ENCODE results near the gene CIDEB. TPM values are rescaled to one million over a fixed set of nuclear protein-coding genes. Genes with fewer than 3 reads are reported as not detected.
A peak's percentile ranks its signal among the peaks of the same experiment; 100 is the strongest.

The CIDEB gene
- total and polyA plus RNA-seq, 9 of the 15 experiments (the other 6 are each of a cell fraction or from before 2014, with no cell fraction given): 0.03 to 0.35 (median 0.09) TPM; not detected in 3

DNA sequence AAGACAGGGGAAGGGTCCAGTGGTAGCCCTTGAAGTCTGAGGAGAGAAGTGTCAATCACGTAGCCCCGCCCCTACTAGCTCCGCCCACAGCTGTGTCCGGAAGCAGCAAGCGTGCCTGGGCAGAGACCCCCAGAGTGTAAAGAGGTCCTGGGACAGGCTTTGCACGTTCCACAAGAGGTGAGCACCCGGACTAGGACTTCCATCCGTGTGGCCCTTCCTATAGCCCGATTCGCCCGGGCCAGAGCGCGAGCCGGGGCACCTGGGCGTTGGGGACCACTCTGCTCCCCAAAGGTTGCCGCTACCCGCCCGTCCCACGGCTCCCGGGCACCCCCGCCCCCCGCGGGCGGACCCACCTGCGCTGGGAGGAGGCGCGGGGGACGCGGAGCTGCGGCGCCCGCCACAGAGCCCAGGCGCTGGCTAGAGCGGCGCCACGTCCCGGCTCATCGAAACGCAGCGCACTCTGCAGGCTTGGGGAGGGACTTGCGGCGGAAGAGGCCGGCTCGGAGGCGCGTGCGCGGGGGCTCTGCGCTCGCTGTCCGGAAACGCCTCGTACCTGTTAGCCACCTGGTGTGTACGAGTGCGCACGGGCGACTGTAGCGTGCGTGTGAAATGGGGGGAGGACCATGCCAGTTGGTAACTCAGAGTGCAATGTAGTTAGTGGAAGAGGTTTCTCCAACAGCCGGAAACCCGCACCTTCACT lies 36.5 kb downstream of the CIDEB start, which contains the start of gene RABGGTA (continued):
- TF ChIP-seq, protein P1, sequence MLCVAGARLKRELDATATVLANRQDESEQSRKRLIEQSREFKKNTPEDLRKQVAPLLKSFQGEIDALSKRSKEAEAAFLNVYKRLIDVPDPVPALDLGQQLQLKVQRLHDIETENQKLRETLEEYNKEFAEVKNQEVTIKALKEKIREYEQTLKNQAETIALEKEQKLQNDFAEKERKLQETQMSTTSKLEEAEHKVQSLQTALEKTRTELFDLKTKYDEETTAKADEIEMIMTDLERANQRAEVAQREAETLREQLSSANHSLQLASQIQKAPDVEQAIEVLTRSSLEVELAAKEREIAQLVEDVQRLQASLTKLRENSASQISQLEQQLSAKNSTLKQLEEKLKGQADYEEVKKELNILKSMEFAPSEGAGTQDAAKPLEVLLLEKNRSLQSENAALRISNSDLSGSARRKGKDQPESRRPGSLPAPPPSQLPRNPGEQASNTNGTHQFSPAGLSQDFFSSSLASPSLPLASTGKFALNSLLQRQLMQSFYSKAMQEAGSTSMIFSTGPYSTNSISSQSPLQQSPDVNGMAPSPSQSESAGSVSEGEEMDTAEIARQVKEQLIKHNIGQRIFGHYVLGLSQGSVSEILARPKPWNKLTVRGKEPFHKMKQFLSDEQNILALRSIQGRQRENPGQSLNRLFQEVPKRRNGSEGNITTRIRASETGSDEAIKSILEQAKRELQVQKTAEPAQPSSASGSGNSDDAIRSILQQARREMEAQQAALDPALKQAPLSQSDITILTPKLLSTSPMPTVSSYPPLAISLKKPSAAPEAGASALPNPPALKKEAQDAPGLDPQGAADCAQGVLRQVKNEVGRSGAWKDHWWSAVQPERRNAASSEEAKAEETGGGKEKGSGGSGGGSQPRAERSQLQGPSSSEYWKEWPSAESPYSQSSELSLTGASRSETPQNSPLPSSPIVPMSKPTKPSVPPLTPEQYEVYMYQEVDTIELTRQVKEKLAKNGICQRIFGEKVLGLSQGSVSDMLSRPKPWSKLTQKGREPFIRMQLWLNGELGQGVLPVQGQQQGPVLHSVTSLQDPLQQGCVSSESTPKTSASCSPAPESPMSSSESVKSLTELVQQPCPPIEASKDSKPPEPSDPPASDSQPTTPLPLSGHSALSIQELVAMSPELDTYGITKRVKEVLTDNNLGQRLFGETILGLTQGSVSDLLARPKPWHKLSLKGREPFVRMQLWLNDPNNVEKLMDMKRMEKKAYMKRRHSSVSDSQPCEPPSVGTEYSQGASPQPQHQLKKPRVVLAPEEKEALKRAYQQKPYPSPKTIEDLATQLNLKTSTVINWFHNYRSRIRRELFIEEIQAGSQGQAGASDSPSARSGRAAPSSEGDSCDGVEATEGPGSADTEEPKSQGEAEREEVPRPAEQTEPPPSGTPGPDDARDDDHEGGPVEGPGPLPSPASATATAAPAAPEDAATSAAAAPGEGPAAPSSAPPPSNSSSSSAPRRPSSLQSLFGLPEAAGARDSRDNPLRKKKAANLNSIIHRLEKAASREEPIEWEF (CRISPR knock-in tag; IDR thresholded peaks at IDR 0.05): no peak
- no peak for TF ChIP-seq GATA2 (CRISPR knock-in tag; IDR thresholded peaks at IDR 0.05)
- TF ChIP-seq DMBX1 (CRISPR knock-in tag; IDR thresholded peaks at IDR 0.05; ENCODE audit: borderline replicate concordance): no peak
- TF ChIP-seq GABPB1 (CRISPR knock-in tag; IDR thresholded peaks at IDR 0.05): peak; percentile 81
- TF ChIP-seq KLF13 (tag; IDR thresholded peaks at IDR 0.05; ENCODE audit: borderline replicate concordance, low read depth): 0 out of 2 replicates have a peak, but pooled peaks have one; percentile 54
- peak; percentile 46; the same call in 1 of the 2 replicates for TF ChIP-seq MXI1 (IDR thresholded peaks at IDR 0.05; ENCODE audit: low read depth, low read length)
- no peak for TF ChIP-seq FOXA3 (CRISPR knock-in tag; conservative IDR thresholded peaks at IDR 0.05 in 1 of 2, IDR thresholded peaks at IDR 0.05 in 1 of 2)
- TF ChIP-seq, protein P2, sequence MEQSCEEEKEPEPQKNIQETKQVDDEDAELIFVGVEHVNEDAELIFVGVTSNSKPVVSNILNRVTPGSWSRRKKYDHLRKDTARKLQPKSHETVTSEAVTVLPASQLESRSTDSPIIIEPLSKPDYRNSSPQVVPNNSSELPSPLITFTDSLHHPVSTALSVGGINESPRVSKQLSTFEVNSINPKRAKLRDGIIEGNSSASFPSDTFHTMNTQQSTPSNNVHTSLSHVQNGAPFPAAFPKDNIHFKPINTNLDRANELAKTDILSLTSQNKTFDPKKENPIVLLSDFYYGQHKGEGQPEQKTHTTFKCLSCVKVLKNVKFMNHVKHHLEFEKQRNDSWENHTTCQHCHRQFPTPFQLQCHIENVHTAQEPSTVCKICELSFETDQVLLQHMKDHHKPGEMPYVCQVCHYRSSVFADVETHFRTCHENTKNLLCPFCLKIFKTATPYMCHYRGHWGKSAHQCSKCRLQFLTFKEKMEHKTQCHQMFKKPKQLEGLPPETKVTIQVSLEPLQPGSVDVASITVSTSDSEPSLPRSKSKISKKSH (CRISPR knock-in tag; IDR thresholded peaks at IDR 0.05): no peak
- no peak for TF ChIP-seq NEUROD1 (IDR thresholded peaks at IDR 0.05; ENCODE audit: borderline replicate concordance, low read depth, low read length, partially characterized antibody)
- TF ChIP-seq, protein P3, sequence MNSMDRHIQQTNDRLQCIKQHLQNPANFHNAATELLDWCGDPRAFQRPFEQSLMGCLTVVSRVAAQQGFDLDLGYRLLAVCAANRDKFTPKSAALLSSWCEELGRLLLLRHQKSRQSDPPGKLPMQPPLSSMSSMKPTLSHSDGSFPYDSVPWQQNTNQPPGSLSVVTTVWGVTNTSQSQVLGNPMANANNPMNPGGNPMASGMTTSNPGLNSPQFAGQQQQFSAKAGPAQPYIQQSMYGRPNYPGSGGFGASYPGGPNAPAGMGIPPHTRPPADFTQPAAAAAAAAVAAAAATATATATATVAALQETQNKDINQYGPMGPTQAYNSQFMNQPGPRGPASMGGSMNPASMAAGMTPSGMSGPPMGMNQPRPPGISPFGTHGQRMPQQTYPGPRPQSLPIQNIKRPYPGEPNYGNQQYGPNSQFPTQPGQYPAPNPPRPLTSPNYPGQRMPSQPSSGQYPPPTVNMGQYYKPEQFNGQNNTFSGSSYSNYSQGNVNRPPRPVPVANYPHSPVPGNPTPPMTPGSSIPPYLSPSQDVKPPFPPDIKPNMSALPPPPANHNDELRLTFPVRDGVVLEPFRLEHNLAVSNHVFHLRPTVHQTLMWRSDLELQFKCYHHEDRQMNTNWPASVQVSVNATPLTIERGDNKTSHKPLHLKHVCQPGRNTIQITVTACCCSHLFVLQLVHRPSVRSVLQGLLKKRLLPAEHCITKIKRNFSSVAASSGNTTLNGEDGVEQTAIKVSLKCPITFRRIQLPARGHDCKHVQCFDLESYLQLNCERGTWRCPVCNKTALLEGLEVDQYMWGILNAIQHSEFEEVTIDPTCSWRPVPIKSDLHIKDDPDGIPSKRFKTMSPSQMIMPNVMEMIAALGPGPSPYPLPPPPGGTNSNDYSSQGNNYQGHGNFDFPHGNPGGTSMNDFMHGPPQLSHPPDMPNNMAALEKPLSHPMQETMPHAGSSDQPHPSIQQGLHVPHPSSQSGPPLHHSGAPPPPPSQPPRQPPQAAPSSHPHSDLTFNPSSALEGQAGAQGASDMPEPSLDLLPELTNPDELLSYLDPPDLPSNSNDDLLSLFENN (IDR thresholded peaks at IDR 0.05; ENCODE audit: low read depth in 2 of 2, low read length in 2 of 2): peak in 1 of 2 experiments; percentile 77; a peak in 1 of 4 replicates
- no peak for TF ChIP-seq PPARD (CRISPR knock-in tag; IDR thresholded peaks at IDR 0.05)
- TF ChIP-seq ZNF79 (CRISPR knock-in tag; IDR thresholded peaks at IDR 0.05; ENCODE audit: low read depth): no peak
- no peak for TF ChIP-seq SRSF9 (IDR thresholded peaks at IDR 0.05; ENCODE audit: borderline replicate concordance, low read depth, low read length)
- no peak for TF ChIP-seq SMAD2 (IDR thresholded peaks at IDR 0.05; ENCODE audit: low read depth, low read length)
- no peak for TF ChIP-seq CGGBP1 (CRISPR knock-in tag; IDR thresholded peaks at IDR 0.05)
- no peak for TF ChIP-seq FOXP1 (CRISPR knock-in tag; IDR thresholded peaks at IDR 0.05)

Data from K562 (cell line).